Measurements from ENCODE around the gene JAKMIP1. TPM values are rescaled to one million over a fixed set of nuclear protein-coding genes. Genes with fewer than 3 reads are reported as not detected.

JAKMIP1 gene
- total RNA-seq, 4 donors from 2014 or later: 0.39 to 4.5 (median 1.9) TPM; not detected in 1

DNA sequence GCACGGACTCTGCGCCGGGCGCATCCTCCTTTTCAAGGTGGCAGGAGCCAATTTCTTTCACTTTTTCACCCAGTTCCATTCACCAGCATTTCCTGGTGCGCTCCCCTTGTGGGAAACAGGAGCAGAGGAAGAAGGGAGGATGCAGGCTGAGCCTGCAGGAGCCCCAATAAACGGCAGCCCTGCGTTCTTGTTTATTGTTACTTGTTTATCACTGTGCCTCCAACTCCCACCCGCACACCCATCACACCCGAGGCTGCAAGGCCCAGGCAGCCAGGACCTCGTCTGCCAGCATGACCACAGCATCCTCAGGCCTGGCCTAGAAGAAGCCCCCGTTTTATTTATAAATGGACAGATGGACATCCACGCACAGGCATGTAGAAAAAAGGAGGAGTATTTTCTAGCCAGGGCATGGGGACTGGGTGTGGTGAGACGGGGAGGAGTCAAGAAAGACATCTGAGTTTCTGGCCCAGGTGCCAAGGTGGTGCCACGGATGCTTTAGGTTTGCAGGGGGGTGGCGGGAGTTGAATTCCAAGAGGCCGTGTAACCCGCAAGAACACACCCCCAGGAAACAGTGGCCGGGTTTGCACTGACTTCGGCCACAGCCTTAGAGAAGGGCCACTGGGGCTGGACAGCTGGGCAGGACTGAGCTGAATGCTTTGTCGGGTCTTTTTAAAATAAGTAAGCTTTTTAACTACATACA is 51.7 kb downstream of the JAKMIP1 start:
- H3K4me3 ChIP-seq: no peak overlapping the region
- peaks cover 0 to 17% (median 0%) of the 10 kb centered on the region in 3 donors for H3K9me3 ChIP-seq
- no peaks in the 10 kb centered on the region for H3K4me1 ChIP-seq
- 71 to 73% methylated on average over 11 to 17 of the region's 20 CpGs for whole genome bisulfite sequencing, 2 donors (ENCODE audit: low coverage in 1 of 2)
- TF ChIP-seq, protein P1, sequence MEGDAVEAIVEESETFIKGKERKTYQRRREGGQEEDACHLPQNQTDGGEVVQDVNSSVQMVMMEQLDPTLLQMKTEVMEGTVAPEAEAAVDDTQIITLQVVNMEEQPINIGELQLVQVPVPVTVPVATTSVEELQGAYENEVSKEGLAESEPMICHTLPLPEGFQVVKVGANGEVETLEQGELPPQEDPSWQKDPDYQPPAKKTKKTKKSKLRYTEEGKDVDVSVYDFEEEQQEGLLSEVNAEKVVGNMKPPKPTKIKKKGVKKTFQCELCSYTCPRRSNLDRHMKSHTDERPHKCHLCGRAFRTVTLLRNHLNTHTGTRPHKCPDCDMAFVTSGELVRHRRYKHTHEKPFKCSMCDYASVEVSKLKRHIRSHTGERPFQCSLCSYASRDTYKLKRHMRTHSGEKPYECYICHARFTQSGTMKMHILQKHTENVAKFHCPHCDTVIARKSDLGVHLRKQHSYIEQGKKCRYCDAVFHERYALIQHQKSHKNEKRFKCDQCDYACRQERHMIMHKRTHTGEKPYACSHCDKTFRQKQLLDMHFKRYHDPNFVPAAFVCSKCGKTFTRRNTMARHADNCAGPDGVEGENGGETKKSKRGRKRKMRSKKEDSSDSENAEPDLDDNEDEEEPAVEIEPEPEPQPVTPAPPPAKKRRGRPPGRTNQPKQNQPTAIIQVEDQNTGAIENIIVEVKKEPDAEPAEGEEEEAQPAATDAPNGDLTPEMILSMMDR (IDR thresholded peaks at IDR 0.05): no peak
- TF ChIP-seq EP300 (IDR thresholded peaks at IDR 0.05): no peak
- no peak for TF ChIP-seq POLR2AphosphoS5 (IDR thresholded peaks at IDR 0.05)
- no peak for TF ChIP-seq POLR2A (IDR thresholded peaks at IDR 0.05)
- ATAC-seq: no peak
- no peaks in the 10 kb centered on the region for H3K36me3 ChIP-seq
- no peak overlapping the region for H3K27ac ChIP-seq
- peaks cover 36% of the 10 kb centered on the region for H3K27me3 ChIP-seq

DNA sequence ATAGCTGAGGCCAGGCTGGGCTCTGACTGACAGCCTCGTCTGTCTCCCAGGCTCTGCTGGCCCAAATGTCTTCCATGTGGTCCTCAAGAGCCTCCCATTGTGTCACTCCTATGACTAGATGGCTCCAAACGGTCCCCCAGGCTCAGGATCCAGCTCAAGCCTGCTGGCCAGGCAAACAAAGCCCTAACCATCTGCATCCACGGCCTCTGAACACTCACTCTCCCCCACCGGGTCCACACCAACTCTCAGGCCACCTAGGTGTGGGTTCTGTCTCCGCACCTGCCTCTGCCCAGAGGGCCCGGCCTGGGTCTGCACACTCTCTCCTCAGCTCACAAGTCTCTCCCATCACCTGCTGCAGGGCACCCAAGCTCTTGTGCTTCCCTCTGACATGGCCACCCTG is 52.9 kb downstream of the JAKMIP1 start:
- Histone ChIP-seq H3K36me3 (no peaks in the 10 kb centered on the region), H3K4me1 (no peaks in the 10 kb centered on the region), H3K4me3 (no peak overlapping the region), H3K27me3 (peaks cover 24% of the 10 kb centered on the region), H3K27ac (no peak overlapping the region), H3K9me3 (peaks cover 0 to 17% (median 0%) of the 10 kb centered on the region in 3 donors)
- 80 to 100% methylated on average over 1 to 5 of the region's 6 CpGs for WGBS, 2 donors (ENCODE audit: low coverage in 1 of 2)
- ATAC-seq: no peak
- TF ChIP-seq POLR2AphosphoS5 (IDR thresholded peaks at IDR 0.05): no peak
- TF ChIP-seq EP300 (IDR thresholded peaks at IDR 0.05): no peak
- no peak for TF ChIP-seq POLR2A (IDR thresholded peaks at IDR 0.05)
- TF ChIP-seq, protein P1 (IDR thresholded peaks at IDR 0.05): no peak

DNA sequence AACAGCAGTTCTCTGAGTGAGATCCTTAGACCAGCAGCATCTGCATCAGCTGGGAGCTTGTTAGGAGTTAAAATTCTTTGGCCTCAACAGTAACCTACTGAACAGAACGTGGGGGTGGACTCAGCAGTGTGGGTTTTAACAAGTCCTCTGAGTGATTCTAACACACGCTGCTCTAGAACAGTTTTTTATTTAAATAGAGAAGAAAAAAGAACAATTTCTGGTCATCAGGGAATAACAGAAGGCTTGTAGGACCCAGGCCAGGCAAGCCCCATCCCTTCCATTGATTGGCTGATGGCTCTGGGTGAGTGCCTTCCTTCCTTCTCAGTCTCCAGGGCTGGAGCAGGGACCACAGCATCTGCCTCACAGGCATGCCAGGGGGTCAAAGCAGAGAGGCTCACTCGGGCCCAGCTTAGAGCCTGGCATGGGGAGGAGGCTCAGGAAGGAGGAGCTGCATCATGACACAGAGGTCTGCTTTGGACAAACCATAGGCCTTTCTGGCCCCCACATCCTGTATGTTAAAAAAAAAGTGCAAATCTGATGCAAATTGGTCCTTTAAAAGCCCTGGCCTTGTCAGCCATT is 56.7 kb downstream of the JAKMIP1 start:
- H3K4me1 ChIP-seq: no peaks in the 10 kb centered on the region
- H3K27ac ChIP-seq: no peak overlapping the region
- no peak for ATAC-seq
- H3K9me3 ChIP-seq: peaks cover 0 to 17% (median 0%) of the 10 kb centered on the region in 3 donors
- no CpG with 5 or more reads among the region's 3 CpGs for WGBS, 2 donors (ENCODE audit: low coverage in 1 of 2)
- TF ChIP-seq POLR2AphosphoS5 (IDR thresholded peaks at IDR 0.05): no peak
- TF ChIP-seq POLR2A (IDR thresholded peaks at IDR 0.05): no peak
- TF ChIP-seq EP300 (IDR thresholded peaks at IDR 0.05): no peak
- TF ChIP-seq, protein P1 (IDR thresholded peaks at IDR 0.05): no peak
- no peak overlapping the region for H3K4me3 ChIP-seq
- H3K36me3 ChIP-seq: no peaks in the 10 kb centered on the region
- peaks cover 12% of the 10 kb centered on the region for H3K27me3 ChIP-seq

DNA sequence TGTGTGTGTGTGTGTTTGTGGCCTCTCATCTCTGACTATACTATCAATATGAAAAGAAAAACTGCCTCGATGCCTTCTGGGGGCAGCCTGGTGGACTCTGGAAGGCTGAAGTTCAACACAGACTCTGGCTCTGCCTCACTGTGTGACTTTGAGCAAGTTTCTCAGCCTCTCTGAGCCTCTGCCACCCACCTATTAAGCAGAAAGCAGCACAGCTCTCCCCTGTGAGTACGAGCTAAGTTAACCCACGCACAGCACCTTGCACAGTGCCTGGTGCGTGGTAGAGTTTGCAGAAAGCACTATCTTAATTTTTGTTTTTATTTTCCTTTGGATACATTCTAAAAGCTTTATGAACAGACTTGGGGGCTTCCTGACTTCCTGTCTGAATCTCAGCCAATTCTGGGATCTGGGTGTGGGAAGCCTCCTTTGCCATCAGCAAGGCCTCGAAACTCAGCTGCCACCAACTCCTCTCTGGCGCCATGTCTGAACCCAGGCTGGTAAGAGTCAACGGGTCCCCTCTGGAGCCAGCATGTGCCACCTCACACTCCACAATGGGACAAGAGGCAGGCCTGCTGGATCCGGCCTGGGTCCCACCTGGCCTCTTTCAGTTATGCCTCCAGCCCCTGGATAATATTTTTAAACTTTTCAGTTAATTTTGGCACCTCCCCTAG is 57.3 kb downstream of the JAKMIP1 start:
- peaks cover 0 to 17% (median 0%) of the 10 kb centered on the region in 3 donors for H3K9me3 ChIP-seq
- TF ChIP-seq POLR2AphosphoS5 (IDR thresholded peaks at IDR 0.05) (no peak), EP300 (IDR thresholded peaks at IDR 0.05) (no peak), POLR2A (IDR thresholded peaks at IDR 0.05) (no peak)
- TF ChIP-seq, protein P1 (IDR thresholded peaks at IDR 0.05): no peak
- 80 to 86% methylated on average over 5 to 8 of the region's 8 CpGs for WGBS, 2 donors (ENCODE audit: low coverage in 1 of 2)
- H3K36me3 ChIP-seq: no peaks in the 10 kb centered on the region
- no peak overlapping the region for H3K27ac ChIP-seq
- H3K4me3 ChIP-seq: no peak overlapping the region
- ATAC-seq: no peak
- peaks cover 12% of the 10 kb centered on the region for H3K27me3 ChIP-seq
- no peaks in the 10 kb centered on the region for H3K4me1 ChIP-seq
